GM12878 (cell line): ENCODE data around the gene ITGBL1. TPM values are rescaled to one million over a fixed set of nuclear protein-coding genes. Genes with fewer than 3 reads are reported as not detected.

ENCODE experiments used
- ATAC-seq: fragments of 200-7000 bp; cut with Tn5 transposase; 3 replicates; pipeline ENCODE4 v1.9.1; 2020; ENCODE audit warnings: mild to moderate bottlenecking, moderate library complexity
- BruUV-seq: library from RNA; stranded (reverse); fragments of 400-500 nt; replicated peaks from 2 replicates; lab custom pipeline; 2021; lab: Mats Ljungman, UMichigan
- CTCF ChIA-PET: fragments of 300-600 bp; sonication (Branson Sonifier 250); formaldehyde crosslinking; extraction: SDS; loops from one replicate; lab custom pipeline; 2021; ENCODE audit warnings: inconsistent platforms; lab: Yijun Ruan, JAX
- POLR2A ChIA-PET: fragments of 350-600 bp; formaldehyde crosslinking; extraction: SDS; loops from one replicate; lab custom pipeline; 2021; ENCODE audit warnings: inconsistent platforms; lab: Charles Lee
- RAD21 ChIA-PET: fragments of 300-600 bp; sonication (Branson Sonifier 250); formaldehyde crosslinking; loops from one replicate; lab custom pipeline; 2023; ENCODE audit warnings: antibody characterized with exemption; ENCODE audit not compliant: unreplicated experiment; lab: Charles Lee
- SMC1A ChIA-PET: fragments of 300-600 bp; sonication (Branson Sonifier 250); formaldehyde crosslinking; loops from one replicate; lab custom pipeline; 2023; ENCODE audit not compliant: unreplicated experiment, uncharacterized antibody; lab: Charles Lee
- DNase-seq: peaks from one replicate; pipeline ENCODE4 v3.0.0-alpha.2; 2011; ENCODE audit warnings: low read depth, low spot score
- FAIRE-seq: peaks from 3 replicates; lab custom pipeline; 2011; peaks lifted over from hg19 to GRCh38; lab: Jason Lieb, UNC
- H2AFZ ChIP-seq: 2 replicates; pipeline ENCODE4 v1.6.0; 2011; ENCODE audit warnings: low read depth, low read length, control low read depth; ENCODE audit not compliant: control insufficient read depth
- H3K27ac ChIP-seq: 2 replicates; pipeline ENCODE4 v1.5.1; 2011; ENCODE audit warnings: control low read depth; ENCODE audit not compliant: control insufficient read depth, insufficient read depth
- H3K27me3 ChIP-seq, 2 experiments: replicated peaks in 1 of 2; 2 replicates each; pipeline versions ENCODE4 v1.6.0 to v1.6.1; 2011; ENCODE audit warnings: low read length in 1 of 2; ENCODE audit not compliant: control insufficient read depth in 2 of 2, insufficient read depth in 2 of 2
- H3K36me3 ChIP-seq, 2 experiments: 2 replicates each; pipeline ENCODE4 v1.5.1; 2011; ENCODE audit warnings: low read length in 1 of 2; ENCODE audit not compliant: control insufficient read depth in 2 of 2, insufficient read depth in 2 of 2
- H3K4me1 ChIP-seq: 2 replicates; pipeline ENCODE4 v1.6.1; 2011; ENCODE audit warnings: mild to moderate bottlenecking, low read length, moderate library complexity, mixed read lengths; ENCODE audit not compliant: control insufficient read depth, insufficient read depth
- H3K4me2 ChIP-seq: 2 replicates; pipeline ENCODE4 v1.6.0; 2011; ENCODE audit warnings: control low read depth; ENCODE audit not compliant: control insufficient read depth, insufficient read depth
- H3K4me3 ChIP-seq: fragments of 200-600 bp; sonication (generic); 2 replicates; pipeline ENCODE4 v1.5.1; 2016
- H3K79me2 ChIP-seq: 2 replicates; pipeline ENCODE4 v1.6.0; 2011; ENCODE audit warnings: low read length; ENCODE audit not compliant: control insufficient read depth, insufficient read depth
- H3K9ac ChIP-seq: 2 replicates; pipeline ENCODE4 v1.8.0; 2011; ENCODE audit warnings: low read length, control low read depth, mixed read lengths; ENCODE audit not compliant: control insufficient read depth, insufficient read depth
- H3K9me3 ChIP-seq: replicated peaks from 3 replicates; pipeline ENCODE4 v1.5.1; 2011; ENCODE audit warnings: mild to moderate bottlenecking, low read length; ENCODE audit not compliant: control insufficient read depth, insufficient read depth
- H4K20me1 ChIP-seq: 2 replicates; pipeline ENCODE4 v1.6.0; 2011; ENCODE audit not compliant: control insufficient read depth, insufficient read depth
- ESRRA ChIP-seq: IDR thresholded peaks from 2 replicates; pipeline ENCODE4 v1.6.1; 2012; ENCODE audit warnings: mild to moderate bottlenecking, low read length, improper control_type of control experiment
- IKZF1 ChIP-seq: fragments of 450-650 bp; conservative IDR thresholded peaks from 2 replicates; pipeline ENCODE4 v1.6.1; 2017; ENCODE audit warnings: antibody characterized with exemption, mild to moderate bottlenecking
- IRF3 ChIP-seq: fragments of 450-650 bp; IDR thresholded peaks from 2 replicates; pipeline ENCODE4 v1.6.1; 2014; ENCODE audit warnings: mild to moderate bottlenecking
- IRF5 ChIP-seq: fragments of 450-650 bp; IDR thresholded peaks from 2 replicates; pipeline ENCODE4 v1.6.1; 2017; ENCODE audit warnings: borderline replicate concordance
- JUND ChIP-seq: IDR thresholded peaks from 2 replicates; pipeline ENCODE4 v1.6.1; 2012; ENCODE audit warnings: low read depth, mild to moderate bottlenecking, low read length, improper control_type of control experiment, moderate library complexity
- MEF2A ChIP-seq: IDR thresholded peaks from 2 replicates; pipeline ENCODE4 v1.6.1; 2011; ENCODE audit warnings: low read depth, mild to moderate bottlenecking, low read length, moderate library complexity; ENCODE audit not compliant: insufficient read depth
- NFXL1 ChIP-seq: fragments of 450-650 bp; IDR thresholded peaks from 2 replicates; pipeline ENCODE4 v1.6.1; 2017; ENCODE audit warnings: antibody characterized with exemption, mild to moderate bottlenecking, borderline replicate concordance
- POLR2AphosphoS2 ChIP-seq: IDR thresholded peaks from 2 replicates; pipeline ENCODE4 v1.6.1; 2011; ENCODE audit warnings: low read depth, mild to moderate bottlenecking, low read length, improper control_type of control experiment, moderate library complexity
- PRDM15 ChIP-seq: fragments of 450-650 bp; formaldehyde crosslinking; IDR thresholded peaks from 2 replicates; pipeline ENCODE4 v1.4.0; 2020; ENCODE audit warnings: mild to moderate bottlenecking, moderate library complexity
- RAD21 ChIP-seq: IDR thresholded peaks from 2 replicates; pipeline ENCODE4 v1.6.1; 2011; ENCODE audit warnings: mild to moderate bottlenecking, low read depth, low read length, moderate library complexity; ENCODE audit not compliant: insufficient read depth
- RELA ChIP-seq: fragments of 450-650 bp; IDR thresholded peaks from 2 replicates; pipeline ENCODE4 v1.8.0; 2014; ENCODE audit warnings: borderline replicate concordance; ENCODE audit not compliant: partially characterized antibody
- SIX5 ChIP-seq: IDR thresholded peaks from 2 replicates; pipeline ENCODE4 v1.6.1; 2011; ENCODE audit warnings: mild to moderate bottlenecking, low read depth, low read length, moderate library complexity; ENCODE audit not compliant: severe bottlenecking
- TBL1XR1 ChIP-seq: IDR thresholded peaks from 2 replicates; pipeline ENCODE4 v1.6.1; 2012; ENCODE audit warnings: low read depth, low read length, improper control_type of control experiment
- WRNIP1 ChIP-seq: IDR thresholded peaks from 2 replicates; pipeline ENCODE4 v1.6.1; 2011; ENCODE audit warnings: low read depth, low read length, improper control_type of control experiment, borderline replicate concordance
- ZNF217 ChIP-seq: fragments of 450-650 bp; IDR thresholded peaks from 2 replicates; pipeline ENCODE4 v1.6.1; 2017; ENCODE audit warnings: antibody characterized with exemption, mild to moderate bottlenecking
- ZNF622 ChIP-seq: fragments of 450-650 bp; IDR thresholded peaks from 2 replicates; pipeline ENCODE4 v1.6.1; 2017; ENCODE audit warnings: mild to moderate bottlenecking, inconsistent platforms
- whole genome bisulfite sequencing: methylation state at CpG from one replicate; pipeline ENCODE4 v1.1.6; 2016; ENCODE audit warnings: low lambda C conversion rate; ENCODE audit not compliant: insufficient replicate concordance, insufficient coverage; ENCODE audit errors: missing lambda C conversion rate; 5-methylcytosine and 5-hydroxymethylcytosine counted together
- in situ Hi-C: fragments of 300-500 bp; cut with MboI; formaldehyde crosslinking; loops from 9 replicates; pipeline ENCODE4 v1.14.3; 2018; ENCODE audit warnings: mixed read lengths
- intact Hi-C: fragments of 100-400 bp; cut with micrococcal nuclease; formaldehyde crosslinking; loops from one replicate; pipeline ENCODE4 v1.14.2; 2022; ENCODE audit not compliant: unreplicated experiment
- polyA plus RNA-seq, 11 experiments: library from polyadenylated mRNA; depleted of rRNA in 4 of 11; unstranded in 6 of 11; stranded (reverse) in 5 of 11; fragments of >200 nt; fragmentation: Nextera tagmentation in 4 of 11; fragmentation: Illumina TruSeq in 1 of 11; extraction: Ambion mirVana in 4 of 11; extraction: Trizol in 1 of 11; gene quantifications; 1 replicate in 1 of 11; 2 replicates in 10 of 11; pipeline versions ENCODE4 v1.2.1 to v1.2.3, GENCODE V29; 2011 to 2016; ENCODE audit warnings: inconsistent platforms in 2 of 11, missing spikeins in 2 of 11, low read depth in 1 of 11
- total RNA-seq, 4 experiments: library from RNA; depleted of rRNA in 3 of 4; stranded (reverse); fragments of >200 nt in 3 of 4; fragmentation: Illumina TruSeq in 1 of 4; extraction: Trizol in 1 of 4; gene quantifications; 2 replicates each; pipeline versions ENCODE4 v1.2.1 to v1.2.3, GENCODE V29; 2013 to 2021
- TF ChIP-seq, protein P1 (sequence below): IDR thresholded peaks from 2 replicates; pipeline ENCODE4 v1.6.1; 2012; ENCODE audit warnings: low read depth, low read length, improper control_type of control experiment

The ITGBL1 gene
- total and polyA plus RNA-seq, 10 of the 15 experiments (the other 5 are each of a cell fraction or from before 2014, with no cell fraction given), result 0.17 to 2.8 (median 0.28) TPM; not detected in 3

DNA sequence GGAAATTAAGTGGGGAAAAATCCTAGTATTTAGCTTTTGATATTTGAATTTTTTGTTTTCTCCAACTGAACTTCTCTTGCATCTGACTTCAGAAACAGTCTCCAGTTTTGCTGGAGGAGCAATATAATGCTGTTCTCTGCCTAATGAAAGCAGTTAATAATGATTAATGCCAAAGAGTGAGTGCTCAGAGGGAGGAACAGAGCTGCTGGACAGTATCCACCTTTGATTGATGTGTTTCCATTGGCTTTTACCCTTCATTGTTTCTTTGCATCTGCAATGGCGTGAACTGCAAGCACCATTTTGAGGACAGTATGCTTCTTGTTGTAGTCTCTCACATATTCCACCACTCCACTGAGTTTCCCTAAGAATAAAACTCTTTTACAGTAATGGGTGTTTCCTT, 193.4 kb downstream of the ITGBL1 start:
- Histone ChIP-seq H3K9ac (no peak overlapping the region), H3K4me3 (no peak overlapping the region), H3K27ac (no peak overlapping the region), H4K20me1 (no peaks in the 10 kb centered on the region), H3K36me3 (no peaks in the 10 kb centered on the region), H3K79me2 (no peaks in the 10 kb centered on the region), H3K4me1 (no peaks in the 10 kb centered on the region), H3K4me2 (no peak overlapping the region), H2AFZ (no peak overlapping the region), H3K27me3 (no peaks in the 10 kb centered on the region), H3K9me3 (no peaks in the 10 kb centered on the region)
- FAIRE-seq, result no peak
- no TSS peak for BruUV-seq
- in situ Hi-C loops (no loop called here), intact Hi-C loops (no loop called here)
- SMC1A ChIA-PET, result interaction anchor here (0.8 kb wide), 1 partner anchor 108 kb away, joined by 3 read pairs; no protein-coding TSS in a partner anchor
- no peak for DNase-seq
- no peak for ATAC-seq
- CTCF ChIA-PET, result interaction anchor here (0.7 kb wide), 1 partner anchor 24 kb away, joined by 3 read pairs; no protein-coding TSS in a partner anchor
- RAD21 ChIA-PET, result no interaction called here
- POLR2A ChIA-PET, result no interaction called here
- 22% methylated on average over 1 of the region's 1 CpG for WGBS
- TF ChIP-seq PRDM15 (CRISPR knock-in tag) (no peak), SIX5 (no peak), POLR2AphosphoS2 (no peak), MEF2A (no peak), ZNF622 (no peak), TBL1XR1 (no peak), IRF5 (no peak), IRF3 (no peak), WRNIP1 (no peak), NFXL1 (no peak), ESRRA (no peak), RAD21 (no peak), RELA (no peak), ZNF217 (no peak), IKZF1 (no peak), JUND (no peak)
- TF ChIP-seq, protein P1, sequence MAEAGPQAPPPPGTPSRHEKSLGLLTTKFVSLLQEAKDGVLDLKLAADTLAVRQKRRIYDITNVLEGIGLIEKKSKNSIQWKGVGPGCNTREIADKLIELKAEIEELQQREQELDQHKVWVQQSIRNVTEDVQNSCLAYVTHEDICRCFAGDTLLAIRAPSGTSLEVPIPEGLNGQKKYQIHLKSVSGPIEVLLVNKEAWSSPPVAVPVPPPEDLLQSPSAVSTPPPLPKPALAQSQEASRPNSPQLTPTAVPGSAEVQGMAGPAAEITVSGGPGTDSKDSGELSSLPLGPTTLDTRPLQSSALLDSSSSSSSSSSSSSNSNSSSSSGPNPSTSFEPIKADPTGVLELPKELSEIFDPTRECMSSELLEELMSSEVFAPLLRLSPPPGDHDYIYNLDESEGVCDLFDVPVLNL, result no peak
